ENCODE data around the gene CRACDL. TPM values are rescaled to one million over a fixed set of nuclear protein-coding genes. Genes with fewer than 3 reads are reported as not detected.

Gene CRACDL
- total RNA-seq, 4 donors from 2014 or later: 5.2 to 10.6 (median 8.1) TPM

DNA sequence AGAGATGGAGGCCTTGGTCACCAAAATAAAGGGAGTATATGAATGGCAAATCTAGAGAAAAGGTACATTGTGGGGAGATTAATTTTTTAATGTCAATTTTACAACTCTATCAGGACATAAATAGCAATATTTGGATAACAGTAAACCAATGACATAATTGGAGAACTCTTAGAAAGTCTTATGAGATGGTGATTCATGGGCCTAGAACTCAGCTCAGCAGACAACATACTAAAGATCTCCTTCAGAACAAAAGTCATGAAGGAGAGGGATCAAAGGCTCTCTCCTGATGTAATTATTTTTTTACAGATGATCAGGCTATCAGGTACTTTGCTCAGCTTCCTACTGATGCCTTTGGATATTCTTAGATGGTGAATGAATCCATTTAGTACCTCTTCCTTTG is 90.0 kb downstream of the CRACDL start:
- intact Hi-C loops (cut with DNase I): no loop called here
- H3K9me3 ChIP-seq: no peaks in the 10 kb centered on the region
- H3K27ac ChIP-seq: no peak overlapping the region
- H3K27me3 ChIP-seq: no peaks in the 10 kb centered on the region
- no peak overlapping the region for H3K4me3 ChIP-seq (replicated peaks in 1 of 3)
- H3K4me1 ChIP-seq: no peaks in the 10 kb centered on the region
- TF ChIP-seq, protein P1, sequence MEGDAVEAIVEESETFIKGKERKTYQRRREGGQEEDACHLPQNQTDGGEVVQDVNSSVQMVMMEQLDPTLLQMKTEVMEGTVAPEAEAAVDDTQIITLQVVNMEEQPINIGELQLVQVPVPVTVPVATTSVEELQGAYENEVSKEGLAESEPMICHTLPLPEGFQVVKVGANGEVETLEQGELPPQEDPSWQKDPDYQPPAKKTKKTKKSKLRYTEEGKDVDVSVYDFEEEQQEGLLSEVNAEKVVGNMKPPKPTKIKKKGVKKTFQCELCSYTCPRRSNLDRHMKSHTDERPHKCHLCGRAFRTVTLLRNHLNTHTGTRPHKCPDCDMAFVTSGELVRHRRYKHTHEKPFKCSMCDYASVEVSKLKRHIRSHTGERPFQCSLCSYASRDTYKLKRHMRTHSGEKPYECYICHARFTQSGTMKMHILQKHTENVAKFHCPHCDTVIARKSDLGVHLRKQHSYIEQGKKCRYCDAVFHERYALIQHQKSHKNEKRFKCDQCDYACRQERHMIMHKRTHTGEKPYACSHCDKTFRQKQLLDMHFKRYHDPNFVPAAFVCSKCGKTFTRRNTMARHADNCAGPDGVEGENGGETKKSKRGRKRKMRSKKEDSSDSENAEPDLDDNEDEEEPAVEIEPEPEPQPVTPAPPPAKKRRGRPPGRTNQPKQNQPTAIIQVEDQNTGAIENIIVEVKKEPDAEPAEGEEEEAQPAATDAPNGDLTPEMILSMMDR (IDR thresholded peaks at IDR 0.05): no peak
- TF ChIP-seq POLR2A (IDR thresholded peaks at IDR 0.05): no peak
- H3K36me3 ChIP-seq: no peaks in the 10 kb centered on the region
- DNase-seq: no peak

DNA sequence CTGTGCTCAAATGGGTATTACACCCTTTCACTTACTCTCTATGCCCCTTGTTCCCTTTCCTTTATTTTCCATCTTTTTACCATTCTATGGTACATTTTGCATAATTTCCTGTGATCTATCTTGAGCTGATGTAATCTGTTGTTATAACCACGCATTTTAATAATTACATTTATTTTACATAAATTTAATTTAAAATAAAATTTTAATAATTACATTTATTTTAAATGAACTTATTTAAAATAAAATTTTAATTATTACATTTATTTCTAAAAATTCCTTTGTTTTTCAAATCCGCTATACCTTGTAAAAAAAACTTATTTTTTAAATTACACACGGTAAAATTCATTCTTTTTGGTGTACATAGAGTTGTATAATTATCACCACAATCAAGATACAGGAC is 93.9 kb downstream of the CRACDL start:
- no peak for DNase-seq
- Histone ChIP-seq H3K9me3 (no peaks in the 10 kb centered on the region), H3K4me1 (no peaks in the 10 kb centered on the region), H3K27me3 (no peaks in the 10 kb centered on the region), H3K36me3 (no peaks in the 10 kb centered on the region), H3K27ac (no peak overlapping the region), H3K4me3 (replicated peaks in 1 of 3) (no peak overlapping the region)
- TF ChIP-seq POLR2A (IDR thresholded peaks at IDR 0.05): no peak
- TF ChIP-seq, protein P1 (IDR thresholded peaks at IDR 0.05): no peak
- WGBS, 2 donors: 63% methylated on average over 3 of the region's 3 CpGs
- intact Hi-C loops (cut with DNase I): no loop called here

DNA sequence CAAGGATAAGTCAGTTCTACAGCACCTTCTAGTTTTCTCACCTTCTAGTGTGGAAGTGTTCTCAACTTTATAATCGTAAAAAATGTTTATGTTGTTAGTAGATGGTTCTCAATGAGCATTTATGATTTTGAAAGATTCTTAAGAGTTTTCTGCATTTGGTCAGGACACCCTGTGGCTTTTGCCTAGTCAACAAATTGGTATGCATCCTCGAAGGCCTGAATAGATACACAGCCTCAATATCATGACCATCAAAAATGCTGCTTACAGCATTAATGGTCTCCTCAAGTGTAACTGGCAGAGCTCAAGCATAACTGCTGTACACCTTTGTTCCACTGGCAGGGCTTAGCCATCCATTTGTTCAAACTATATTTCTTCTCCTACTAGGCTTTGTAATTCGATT is 96.7 kb downstream of the CRACDL start:
- no peak for DNase-seq
- Histone ChIP-seq H3K4me1 (no peaks in the 10 kb centered on the region), H3K27ac (no peak overlapping the region), H3K9me3 (no peaks in the 10 kb centered on the region), H3K27me3 (no peaks in the 10 kb centered on the region), H3K36me3 (no peaks in the 10 kb centered on the region), H3K4me3 (replicated peaks in 1 of 3) (no peak overlapping the region)
- TF ChIP-seq POLR2A (IDR thresholded peaks at IDR 0.05): no peak
- TF ChIP-seq, protein P1 (IDR thresholded peaks at IDR 0.05): no peak
- WGBS, 2 donors: 54 to 61% methylated on average over 3 of the region's 3 CpGs
- intact Hi-C loops (cut with DNase I): no loop called here

DNA sequence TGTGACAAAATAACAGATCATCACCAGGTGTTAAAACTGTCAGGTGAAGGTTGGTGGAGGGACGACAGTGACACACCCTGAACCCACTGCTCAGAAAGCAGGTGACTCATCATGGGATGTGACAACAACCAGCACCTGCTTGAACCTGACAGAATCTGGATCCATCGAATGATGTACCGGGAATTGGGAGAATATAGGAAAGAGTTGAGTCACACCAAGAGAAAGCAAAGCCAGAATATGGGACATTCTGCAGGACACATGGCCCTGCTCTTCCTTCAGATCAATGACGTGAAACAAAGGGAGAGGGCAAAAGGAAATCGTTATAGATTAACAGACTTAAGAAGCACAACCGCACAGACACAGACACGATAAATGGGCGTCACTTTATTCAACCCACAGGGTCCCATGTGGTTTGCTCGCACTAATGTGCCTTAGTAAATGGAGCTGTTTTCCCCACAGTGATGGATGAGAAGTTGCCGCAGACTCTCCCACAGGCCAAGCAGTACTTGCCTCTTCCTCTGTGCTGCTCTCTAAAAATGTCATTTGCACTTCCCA is 100.1 kb downstream of the CRACDL start:
- H3K4me3 ChIP-seq (replicated peaks in 1 of 3): no peak overlapping the region
- H3K9me3 ChIP-seq: no peaks in the 10 kb centered on the region
- intact Hi-C loops (cut with DNase I): loop anchor here (2.0 kb wide), 1 partner anchor 187 kb away; no protein-coding TSS in a partner anchor
- 73 to 83% methylated on average over 10 of the region's 10 CpGs for WGBS, 2 donors
- DNase-seq: no peak
- no peaks in the 10 kb centered on the region for H3K4me1 ChIP-seq
- no peaks in the 10 kb centered on the region for H3K27me3 ChIP-seq
- no peak for TF ChIP-seq POLR2A (IDR thresholded peaks at IDR 0.05)
- TF ChIP-seq, protein P1 (IDR thresholded peaks at IDR 0.05): no peak
- no peaks in the 10 kb centered on the region for H3K36me3 ChIP-seq
- no peak overlapping the region for H3K27ac ChIP-seq

DNA sequence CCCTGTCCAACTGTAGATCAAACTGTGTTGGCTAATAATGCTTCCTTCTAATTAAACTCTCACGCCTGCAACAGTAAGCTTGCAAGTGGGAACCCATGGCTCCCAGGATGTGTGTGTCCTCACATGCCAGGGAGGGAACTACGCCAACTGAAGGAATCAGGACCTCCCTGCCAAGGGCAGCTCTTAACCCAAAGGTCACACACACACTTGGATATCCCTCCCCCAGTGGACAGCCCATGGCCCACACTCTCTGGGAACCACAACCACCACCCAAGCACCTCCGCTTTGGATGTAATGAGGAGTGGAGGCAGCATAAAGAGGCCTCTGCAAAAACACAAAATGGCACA is 102.1 kb downstream of the CRACDL start:
- intact Hi-C loops (cut with DNase I): no loop called here
- 72 to 87% methylated on average over 3 of the region's 3 CpGs for WGBS, 2 donors

More for the DNA sequence above, 102.1 kb downstream of the CRACDL start:
- no peak for TF ChIP-seq POLR2A (IDR thresholded peaks at IDR 0.05)
- TF ChIP-seq, protein P1 (IDR thresholded peaks at IDR 0.05): no peak
- no peaks in the 10 kb centered on the region for H3K9me3 ChIP-seq
- no peaks in the 10 kb centered on the region for H3K27me3 ChIP-seq
- no peaks in the 10 kb centered on the region for H3K4me1 ChIP-seq
- H3K4me3 ChIP-seq (replicated peaks in 1 of 3): no peak overlapping the region
- H3K36me3 ChIP-seq: no peaks in the 10 kb centered on the region
- peak overlapping the region in 1 of 3 donors; percentile 8 for H3K27ac ChIP-seq
- DNase-seq: no peak
